HG02588 (cell line): ENCODE measurements around the gene PEX5L.
"Not testable (repeated sequence)": the region's sequence is repeated elsewhere in the genome, so short reads cannot be mapped to it uniquely, and the experiment has no call there.

Source experiments
- ATAC-seq: cut with Tn5 transposase; IDR thresholded peaks from one replicate; pipeline ENCODE4 v1.9.1; 2021; ENCODE audit warnings: mild to moderate bottlenecking, moderate library complexity; ENCODE audit not compliant: unreplicated experiment

The PEX5L gene

GRCh38 chr3:180011927-180012326 is 24.8 kb downstream of the PEX5L start:
- no peak for ATAC-seq

GRCh38 chr3:180008318-180008717 is 28.4 kb downstream of the PEX5L start:
- ATAC-seq, result not testable (repeated sequence)

- no peak for ATAC-seq
These were observed 32.2 kb downstream of the PEX5L start for GRCh38 chr3:180004542-180004941.

GRCh38 chr3:180002006-180002405 is 34.7 kb downstream of the PEX5L start:
- no peak for ATAC-seq

GRCh38 chr3:180000500-180000899 is 36.2 kb downstream of the PEX5L start:
- no peak for ATAC-seq

- ATAC-seq, result no peak
These were observed 41.3 kb downstream of the PEX5L start for GRCh38 chr3:179995406-179995805.

- ATAC-seq, result no peak
These were observed 44.9 kb downstream of the PEX5L start for GRCh38 chr3:179991883-179992282.

GRCh38 chr3:179991104-179991503 is 45.6 kb downstream of the PEX5L start:
- ATAC-seq, result no peak

GRCh38 chr3:179981646-179982045 is 55.1 kb downstream of the PEX5L start:
- no peak for ATAC-seq

GRCh38 chr3:179977356-179977755 is 59.4 kb downstream of the PEX5L start:
- no peak for ATAC-seq

GRCh38 chr3:179973931-179974361 is 62.8 kb downstream of the PEX5L start:
- peak; percentile 56 for ATAC-seq

GRCh38 chr3:179972881-179973423 is 63.8 kb downstream of the PEX5L start:
- ATAC-seq, result no peak

GRCh38 chr3:179971280-179971679 is 65.5 kb downstream of the PEX5L start:
- no peak for ATAC-seq

- ATAC-seq, result no peak
These were observed 66.0 kb downstream of the PEX5L start for GRCh38 chr3:179970746-179971145.

GRCh38 chr3:179969525-179969924 is 67.2 kb downstream of the PEX5L start:
- no peak for ATAC-seq

GRCh38 chr3:179967622-179968021 is 69.1 kb downstream of the PEX5L start:
- ATAC-seq, result peak; percentile 85

GRCh38 chr3:179964890-179965289 is 71.8 kb downstream of the PEX5L start:
- ATAC-seq, result no peak

GRCh38 chr3:179962629-179963387 is 73.9 kb downstream of the PEX5L start:
- no peak for ATAC-seq

- peak; percentile 63 for ATAC-seq
These were observed 75.0 kb downstream of the PEX5L start for GRCh38 chr3:179961703-179962078.

GRCh38 chr3:179961071-179961702 is 75.5 kb downstream of the PEX5L start:
- ATAC-seq, result peak; percentile 32

- no peak for ATAC-seq
These were observed 78.0 kb downstream of the PEX5L start for GRCh38 chr3:179958759-179959158.

GRCh38 chr3:179958143-179958542 is 78.6 kb downstream of the PEX5L start:
- no peak for ATAC-seq
